ENCODE results near the gene TMEM181. TPM values are rescaled to one million over a fixed set of nuclear protein-coding genes. Genes with fewer than 3 reads are reported as not detected.
"Not testable (repeated sequence)": the region's sequence is repeated elsewhere in the genome, so short reads cannot be mapped to it uniquely, and the experiment has no call there.

TMEM181 gene
- total RNA-seq, 1 experiment from 2014 or later = 24.3 TPM

GRCh38 chr6:158536891-158537798 lies 22.7 kb upstream of the TMEM181 start:
- DNase-seq (ENCODE audit: extremely low read depth, low read depth) = no peak

- DNase-seq (ENCODE audit: extremely low read depth, low read depth) = no peak
These were observed 21.1 kb upstream of the TMEM181 start for GRCh38 chr6:158538741-158539140.

DNA sequence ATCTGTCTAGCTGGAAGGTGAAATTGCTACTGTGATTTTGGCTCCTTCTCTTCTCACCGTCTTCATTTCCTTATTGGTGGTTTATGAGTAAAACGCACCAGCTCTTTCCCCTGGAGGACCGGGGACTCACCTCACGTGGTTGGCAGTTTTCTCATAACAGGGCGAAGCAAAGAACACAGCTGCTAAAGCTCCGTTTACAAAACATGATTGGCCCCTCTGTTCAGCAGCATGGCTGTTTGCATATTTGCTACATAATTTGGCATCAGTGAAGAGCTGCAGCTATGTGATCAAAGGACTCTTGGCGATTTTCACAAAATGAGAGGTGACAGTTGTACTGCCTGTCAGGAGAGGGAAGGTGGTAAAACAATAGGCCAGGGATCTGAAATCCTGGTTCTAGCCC lies 20.5 kb upstream of the TMEM181 start:
- DNase-seq (ENCODE audit: extremely low read depth, low read depth) = no peak

GRCh38 chr6:158539881-158540280 lies 20.0 kb upstream of the TMEM181 start:
- no peak for DNase-seq (ENCODE audit: extremely low read depth, low read depth)

DNA sequence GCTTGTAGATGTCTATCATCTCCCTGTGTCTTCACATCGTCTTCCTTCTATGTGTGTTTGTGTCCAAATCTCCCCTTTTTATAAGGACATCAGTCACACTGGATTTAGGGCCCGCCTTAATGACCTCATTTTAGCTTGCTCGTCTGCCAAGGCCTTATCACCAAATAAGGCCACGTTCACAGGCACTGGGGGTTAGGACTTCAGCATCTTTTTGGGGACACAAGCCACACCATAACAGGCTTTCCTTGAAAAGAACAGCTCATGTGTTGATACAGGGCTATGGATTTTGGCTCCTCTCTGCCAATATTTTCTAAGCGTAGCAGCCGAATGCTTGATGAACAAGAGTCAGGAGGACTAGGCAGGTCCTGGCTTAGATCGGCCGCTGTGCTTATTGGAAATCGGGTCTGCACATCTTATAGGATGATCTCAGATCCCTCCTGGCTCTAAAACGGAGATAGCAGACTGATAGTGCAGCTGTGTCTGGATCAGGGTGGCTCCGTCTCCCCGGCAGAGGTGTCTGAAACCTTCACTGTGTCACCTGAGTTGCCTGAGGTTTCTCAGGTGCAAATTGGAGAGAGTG lies 16.2 kb upstream of the TMEM181 start:
- no peak for DNase-seq (ENCODE audit: extremely low read depth, low read depth)

- DNase-seq (ENCODE audit: extremely low read depth, low read depth) = no peak
These were observed 15.5 kb upstream of the TMEM181 start for GRCh38 chr6:158544428-158544827.

- no peak for DNase-seq (ENCODE audit: extremely low read depth, low read depth)
These were observed 14.6 kb upstream of the TMEM181 start for GRCh38 chr6:158545043-158545966.

GRCh38 chr6:158548418-158549161 lies 11.3 kb upstream of the TMEM181 start:
- no peak for DNase-seq (ENCODE audit: extremely low read depth, low read depth)

- no peak for DNase-seq (ENCODE audit: extremely low read depth, low read depth)
These were observed 7.7 kb upstream of the TMEM181 start for GRCh38 chr6:158552055-158552795.

GRCh38 chr6:158552796-158553138 lies 7.1 kb upstream of the TMEM181 start:
- DNase-seq (ENCODE audit: extremely low read depth, low read depth) = no peak

DNA sequence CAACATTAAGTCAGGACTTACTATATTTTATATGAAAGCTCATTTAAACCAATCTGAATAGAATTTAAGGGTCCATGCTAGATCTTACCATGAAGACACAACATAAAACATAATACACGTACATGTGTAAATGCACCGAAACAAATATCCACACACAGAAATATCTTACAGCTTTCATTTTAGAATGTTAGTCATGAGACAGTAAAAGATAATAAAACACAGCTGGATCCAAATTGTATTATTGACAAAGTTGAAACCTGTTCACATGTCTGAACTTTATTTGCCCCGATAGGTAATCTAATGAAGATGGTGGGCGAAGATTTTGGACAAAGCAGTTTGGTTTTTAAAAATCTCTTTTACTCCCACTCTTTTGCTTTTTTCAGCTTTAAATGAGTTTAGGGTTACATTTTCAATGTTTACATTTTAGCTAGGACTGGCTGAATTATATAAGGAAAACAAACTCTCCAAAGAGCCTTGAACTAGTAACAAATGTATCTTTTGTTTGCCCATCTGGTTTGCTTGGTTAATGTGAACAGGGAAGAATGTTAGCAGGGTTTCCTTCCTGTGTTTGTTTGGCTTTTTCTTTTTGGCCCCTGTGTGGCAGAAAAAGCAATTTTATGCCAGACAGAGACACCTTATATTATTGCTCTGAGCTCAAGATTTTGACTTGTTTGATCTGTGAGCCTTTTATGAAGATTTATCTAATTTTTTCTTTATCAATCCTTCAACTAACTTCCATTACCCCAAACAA lies 5.1 kb upstream of the TMEM181 start:
- DNase-seq (ENCODE audit: extremely low read depth, low read depth) = no peak

- DNase-seq (ENCODE audit: extremely low read depth, low read depth) = no peak
These were observed 3.8 kb upstream of the TMEM181 start for GRCh38 chr6:158556113-158556512.

- DNase-seq (ENCODE audit: extremely low read depth, low read depth) = not testable (repeated sequence)
These were observed 2.8 kb upstream of the TMEM181 start for GRCh38 chr6:158557110-158557509.

- no peak for DNase-seq (ENCODE audit: extremely low read depth, low read depth)
These were observed 2.0 kb upstream of the TMEM181 start for GRCh38 chr6:158557927-158558326.

DNA sequence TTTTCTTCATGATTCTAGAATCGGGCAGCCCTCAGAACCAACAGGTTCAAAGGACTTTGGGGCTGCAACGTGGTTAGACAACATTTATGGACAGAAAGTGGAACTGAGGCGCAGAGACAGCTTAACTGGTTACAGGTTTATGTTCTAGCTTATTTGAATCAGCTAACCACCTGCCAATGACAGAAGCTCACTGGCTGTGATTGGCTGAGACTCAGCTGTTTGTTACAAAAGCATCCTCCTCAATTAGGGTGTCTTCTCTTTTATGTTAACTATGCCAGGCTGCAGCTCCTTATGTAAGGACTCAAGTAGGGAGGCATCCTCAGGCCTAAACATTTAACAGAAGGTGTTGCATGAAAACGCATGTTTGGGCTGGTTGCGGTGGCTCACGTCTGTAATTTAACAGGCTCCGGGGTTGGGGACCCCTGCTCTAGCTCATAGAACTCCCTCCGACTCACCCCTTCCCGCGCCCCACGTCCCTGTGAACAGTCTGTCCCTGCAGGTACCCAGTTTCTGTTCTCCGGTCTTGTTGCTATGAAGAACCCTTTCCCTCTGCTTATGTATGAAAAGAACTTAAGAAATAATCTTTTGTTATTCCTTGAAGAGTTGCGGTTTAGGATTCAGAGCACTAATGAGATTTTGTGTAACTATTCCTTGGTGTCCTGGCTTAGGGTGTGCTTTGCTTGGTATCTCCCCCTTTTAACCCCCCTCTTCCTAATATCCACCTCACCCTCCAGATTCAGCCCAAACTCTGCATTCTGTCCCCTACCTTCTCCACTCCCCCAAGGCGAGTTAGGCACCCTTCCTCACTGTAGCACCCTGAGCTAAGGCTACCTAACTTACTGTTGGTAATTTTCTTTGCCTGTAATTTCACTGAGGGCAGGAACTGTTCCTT lies 1.2 kb upstream of the TMEM181 start:
- no peak for DNase-seq (ENCODE audit: extremely low read depth, low read depth)

DNA sequence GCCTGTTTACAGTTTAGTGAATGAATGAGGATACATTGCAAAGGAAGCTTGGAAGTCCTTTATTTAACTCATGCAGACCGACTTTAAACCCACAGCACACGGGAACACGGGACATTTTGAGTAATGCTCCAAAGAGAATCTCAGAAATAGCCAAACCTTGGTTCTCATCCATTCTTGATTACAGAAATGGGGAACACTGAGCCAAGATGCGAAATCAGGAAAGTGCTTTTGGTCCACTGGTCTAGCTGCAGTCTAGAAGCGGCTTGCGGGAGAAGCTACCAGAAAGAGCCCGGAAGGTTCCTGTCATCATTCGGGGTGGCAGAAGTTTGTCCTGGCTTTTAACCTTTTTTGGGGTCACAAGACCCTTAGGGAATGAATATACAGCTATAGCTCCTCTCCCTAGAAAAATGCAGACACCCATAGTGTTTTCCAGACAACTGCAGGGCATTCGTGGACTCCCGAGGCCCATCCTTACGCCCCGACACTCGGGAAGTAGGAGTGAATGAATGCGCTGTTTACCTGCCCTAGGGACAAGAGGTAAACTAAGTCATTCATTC lies 475 bp upstream of the TMEM181 start:
- no peak for DNase-seq (ENCODE audit: extremely low read depth, low read depth)

DNA sequence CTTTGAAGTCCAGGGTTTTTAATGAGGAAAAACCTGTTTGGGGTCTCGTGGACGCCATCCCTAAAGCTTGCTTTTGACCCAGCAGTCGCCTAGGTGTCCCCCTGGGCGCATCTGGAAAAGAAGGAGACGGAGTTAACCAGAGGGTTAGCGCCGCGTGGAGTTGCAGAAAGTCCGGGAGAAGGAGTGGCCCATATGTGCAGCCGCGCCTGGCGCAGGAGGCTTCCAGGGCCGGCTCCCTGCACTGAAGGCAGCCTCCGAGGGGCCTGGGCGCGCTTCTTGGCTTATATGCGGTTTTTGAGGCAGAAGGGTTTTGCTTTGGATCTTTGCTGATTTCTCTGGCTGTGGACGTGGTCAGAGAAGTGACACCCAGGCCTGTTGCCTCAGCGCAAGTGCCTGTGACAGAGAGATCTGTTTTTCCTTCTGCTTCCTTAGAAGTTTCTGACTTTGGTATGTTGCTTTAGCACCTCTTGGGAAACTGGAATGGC lies 987 bp downstream of the TMEM181 start:
- DNase-seq (ENCODE audit: extremely low read depth, low read depth) = no peak
